Right atrium auricular region (tissue), 2 donors: ENCODE data around the gene PLD6. TPM values are rescaled to one million over a fixed set of nuclear protein-coding genes. Genes with fewer than 3 reads are reported as not detected.

ENCODE experiments used
- DNase-seq: peaks from one replicate; pipeline ENCODE4 v3.0.0-alpha.2; 2019; ENCODE audit warnings: low spot score
- H3K27ac ChIP-seq, 2 donors: fragments of 200-600 bp; sonication (generic); 1 replicate in 1 of 2; 2 replicates in 1 of 2; pipeline ENCODE4 v1.5.1; 2016 to 2019
- H3K27me3 ChIP-seq, 2 donors: fragments of 200-600 bp; sonication (generic); one replicate each; pipeline versions ENCODE4 v1.5.1 to v1.6.0; 2017 to 2019
- H3K36me3 ChIP-seq: fragments of 200-600 bp; sonication (generic); one replicate; pipeline ENCODE4 v1.5.1; 2016
- H3K4me1 ChIP-seq, 2 donors: fragments of 200-600 bp; sonication (generic); one replicate each; pipeline versions ENCODE4 v1.5.1 to v1.6.0; 2017 to 2019
- H3K4me3 ChIP-seq, 2 donors: fragments of 200-600 bp; sonication (generic); 1 replicate in 1 of 2; 2 replicates in 1 of 2; pipeline ENCODE4 v1.5.1; 2017 to 2019; ENCODE audit warnings: mild to moderate bottlenecking in 1 of 2, moderate library complexity in 1 of 2
- H3K9me3 ChIP-seq, 2 donors: fragments of 200-600 bp; sonication (generic); one replicate each; pipeline ENCODE4 v1.5.1; 2019
- total RNA-seq, 2 donors: library from RNA; depleted of rRNA; stranded (reverse); fragments of >200 nt; gene quantifications; one replicate each; pipeline ENCODE4 v1.1.0, GENCODE V29; 2016
- TF ChIP-seq, protein P1 (sequence below), 2 donors: fragments of 200-600 bp; sonication (generic); IDR thresholded peaks; one replicate each; pipeline ENCODE4 v1.5.1; 2019; ENCODE audit warnings: antibody characterized with exemption in 2 of 2

Gene PLD6
- total RNA-seq, 2 donors from 2014 or later, result 3.1 to 6.8 TPM

DNA sequence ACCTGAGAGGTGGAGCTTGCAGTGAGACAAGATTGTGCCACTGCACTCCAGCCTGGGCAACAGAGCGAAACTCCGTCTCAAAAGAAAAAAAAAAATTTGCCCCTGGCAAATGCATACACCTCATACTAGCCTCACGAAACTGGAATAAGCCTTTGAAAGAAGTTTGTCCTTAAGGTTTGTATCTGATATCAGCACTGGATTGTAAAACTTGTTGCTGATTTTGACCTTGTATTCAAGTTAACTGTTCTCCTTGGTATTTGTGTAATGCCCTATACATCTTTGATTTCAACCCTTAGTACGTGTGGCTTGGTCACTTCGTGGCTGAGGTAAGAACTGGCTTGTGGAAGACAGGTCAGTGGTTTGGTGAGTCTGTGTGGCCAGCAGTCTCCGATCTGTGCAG is 37.0 kb upstream of the PLD6 start:
- peaks cover 27% of the 10 kb centered on the region for H3K36me3 ChIP-seq
- no peak overlapping the region for H3K27ac ChIP-seq
- H3K9me3 ChIP-seq, result no peaks in the 10 kb centered on the region
- no peak for DNase-seq
- H3K4me1 ChIP-seq, result no peaks in the 10 kb centered on the region
- TF ChIP-seq, protein P1, sequence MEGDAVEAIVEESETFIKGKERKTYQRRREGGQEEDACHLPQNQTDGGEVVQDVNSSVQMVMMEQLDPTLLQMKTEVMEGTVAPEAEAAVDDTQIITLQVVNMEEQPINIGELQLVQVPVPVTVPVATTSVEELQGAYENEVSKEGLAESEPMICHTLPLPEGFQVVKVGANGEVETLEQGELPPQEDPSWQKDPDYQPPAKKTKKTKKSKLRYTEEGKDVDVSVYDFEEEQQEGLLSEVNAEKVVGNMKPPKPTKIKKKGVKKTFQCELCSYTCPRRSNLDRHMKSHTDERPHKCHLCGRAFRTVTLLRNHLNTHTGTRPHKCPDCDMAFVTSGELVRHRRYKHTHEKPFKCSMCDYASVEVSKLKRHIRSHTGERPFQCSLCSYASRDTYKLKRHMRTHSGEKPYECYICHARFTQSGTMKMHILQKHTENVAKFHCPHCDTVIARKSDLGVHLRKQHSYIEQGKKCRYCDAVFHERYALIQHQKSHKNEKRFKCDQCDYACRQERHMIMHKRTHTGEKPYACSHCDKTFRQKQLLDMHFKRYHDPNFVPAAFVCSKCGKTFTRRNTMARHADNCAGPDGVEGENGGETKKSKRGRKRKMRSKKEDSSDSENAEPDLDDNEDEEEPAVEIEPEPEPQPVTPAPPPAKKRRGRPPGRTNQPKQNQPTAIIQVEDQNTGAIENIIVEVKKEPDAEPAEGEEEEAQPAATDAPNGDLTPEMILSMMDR (IDR thresholded peaks at IDR 0.05), result no peak
- H3K27me3 ChIP-seq, result no peaks in the 10 kb centered on the region
- H3K4me3 ChIP-seq, result no peak overlapping the region

DNA sequence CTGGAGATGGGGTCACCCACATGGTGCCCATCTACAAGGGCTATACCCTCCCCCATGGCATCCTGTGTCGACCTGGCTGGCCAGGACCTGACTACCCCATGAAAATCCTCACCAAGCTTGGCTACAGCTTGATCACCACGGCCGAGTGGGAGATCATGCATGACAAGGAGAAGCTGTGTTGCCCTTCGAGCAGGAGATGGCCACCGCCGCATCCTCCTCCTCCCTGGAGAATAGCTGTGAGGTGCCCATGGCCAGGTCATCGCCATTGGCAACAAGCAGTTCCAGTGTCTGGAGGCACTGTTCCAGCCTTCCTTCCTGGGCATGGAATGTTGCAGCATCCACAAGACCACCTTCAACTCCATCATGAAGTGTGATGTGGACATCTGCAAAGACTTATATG is 36.1 kb upstream of the PLD6 start:
- peaks cover 18% of the 10 kb centered on the region for H3K36me3 ChIP-seq
- H3K27ac ChIP-seq, result no peak overlapping the region
- H3K4me1 ChIP-seq, result no peaks in the 10 kb centered on the region
- TF ChIP-seq, protein P1 (IDR thresholded peaks at IDR 0.05), result no peak
- H3K9me3 ChIP-seq, result no peaks in the 10 kb centered on the region
- no peaks in the 10 kb centered on the region for H3K27me3 ChIP-seq
- no peak for DNase-seq
- no peak overlapping the region for H3K4me3 ChIP-seq

DNA sequence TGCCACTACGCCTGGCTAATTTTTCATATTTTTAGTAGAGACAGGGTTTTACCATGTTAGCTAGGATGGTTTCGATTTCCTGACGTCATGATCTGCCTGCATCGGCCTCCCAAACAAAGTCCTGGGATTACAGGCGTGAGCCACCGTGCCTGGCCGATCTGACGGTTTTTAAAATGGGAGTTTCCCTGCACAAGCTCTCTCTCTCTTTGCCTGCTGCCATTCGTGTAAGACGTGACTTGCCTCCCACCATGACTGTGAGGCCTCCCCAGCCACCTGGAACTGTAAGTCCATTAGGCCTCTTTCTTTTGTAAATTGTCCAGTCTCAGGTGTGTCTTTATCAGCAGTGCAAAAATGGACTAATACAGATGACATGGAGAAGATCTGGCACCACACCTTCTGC is 35.5 kb upstream of the PLD6 start:
- H3K36me3 ChIP-seq, result peaks cover 12% of the 10 kb centered on the region

DNA sequence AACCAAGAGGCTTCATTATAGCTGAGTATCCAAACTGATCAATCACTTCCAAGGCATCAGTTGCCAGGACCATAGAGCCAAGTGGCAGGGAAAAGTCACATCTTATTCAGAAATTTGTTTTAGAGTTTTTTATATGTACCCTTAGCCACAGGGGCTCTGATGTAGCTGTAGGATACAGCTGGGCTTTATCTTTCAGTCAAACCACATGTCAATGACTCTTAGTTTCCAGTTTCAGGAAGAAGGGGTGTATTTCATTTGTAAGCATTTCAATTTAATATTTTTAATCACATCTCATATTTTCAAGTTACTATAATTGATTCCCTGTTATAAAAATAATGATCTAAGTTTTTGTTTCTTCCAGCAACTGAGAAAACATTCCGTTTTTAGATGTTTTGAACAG is 33.7 kb upstream of the PLD6 start:
- H3K4me3 ChIP-seq, result no peak overlapping the region
- H3K27me3 ChIP-seq, result no peaks in the 10 kb centered on the region
- no peak overlapping the region for H3K27ac ChIP-seq
- TF ChIP-seq, protein P1 (IDR thresholded peaks at IDR 0.05), result no peak
- DNase-seq, result no peak
- no peaks in the 10 kb centered on the region for H3K9me3 ChIP-seq
- no peaks in the 10 kb centered on the region for H3K36me3 ChIP-seq
- H3K4me1 ChIP-seq, result peaks cover 0 to 13% of the 10 kb centered on the region in 2 donors

More for the DNA sequence above, 35.5 kb upstream of the PLD6 start:
- no peak overlapping the region for H3K27ac ChIP-seq
- no peaks in the 10 kb centered on the region for H3K4me1 ChIP-seq
- H3K27me3 ChIP-seq, result no peaks in the 10 kb centered on the region
- no peaks in the 10 kb centered on the region for H3K9me3 ChIP-seq
- TF ChIP-seq, protein P1 (IDR thresholded peaks at IDR 0.05), result no peak
- DNase-seq, result no peak
- no peak overlapping the region for H3K4me3 ChIP-seq

DNA sequence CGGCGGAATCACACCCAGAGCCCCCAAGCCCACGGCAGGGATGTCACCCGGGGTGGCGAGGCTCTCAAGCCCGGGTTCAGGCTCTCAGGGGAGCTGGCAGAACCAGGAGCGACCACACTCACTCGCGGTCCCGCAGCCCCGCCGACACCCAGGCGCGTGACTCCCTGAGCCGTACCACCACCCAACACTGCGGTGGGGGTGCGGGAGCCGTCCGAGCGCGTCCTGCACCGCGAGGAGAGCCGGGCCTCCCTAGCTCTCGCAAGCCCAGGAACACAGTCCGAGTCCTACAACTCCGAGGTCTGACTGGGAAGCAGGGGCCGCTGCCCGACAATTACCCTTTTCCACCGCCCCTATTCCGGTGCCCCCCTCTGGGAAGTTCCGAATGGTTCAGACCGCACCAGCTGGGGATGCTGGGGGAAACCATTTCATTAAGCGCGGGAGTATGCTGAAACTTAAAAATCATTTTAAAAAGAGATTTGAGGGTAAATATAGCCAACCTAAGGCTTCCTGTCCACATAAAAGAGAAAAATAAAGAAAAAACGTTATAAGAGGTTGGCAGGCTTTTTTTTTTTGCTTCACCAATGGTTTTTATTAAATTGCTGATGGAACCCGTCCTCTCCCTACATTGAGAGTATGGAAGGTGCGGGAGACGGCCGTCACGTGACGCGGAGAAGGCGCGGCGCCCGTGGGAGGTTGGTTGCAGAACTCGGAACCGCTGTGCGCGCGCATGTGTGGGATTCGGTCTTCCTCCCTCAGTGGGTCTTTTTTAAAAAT is 31.1 kb upstream of the PLD6 start, which contains the start of gene FLCN:
TSS of gene FLCN (minus strand) at position 143 of the 774 bp plus-strand sequence. CDS start 9,031 bp downstream, outside the sequence.
- Histone ChIP-seq H3K4me3 (peak within 1 kb of the TSS; percentile 81 to 100), H3K27me3 (no peaks in the 10 kb centered on the region), H3K27ac (peak within 1 kb of the TSS; percentile 90 to 94), H3K9me3 (no peaks in the 10 kb centered on the region), H3K4me1 (peaks cover 0 to 22% of the 10 kb centered on the region in 2 donors), H3K36me3 (peaks cover 5% of the 10 kb centered on the region)
- DNase-seq, result peak; percentile 96
- TF ChIP-seq, protein P1 (IDR thresholded peaks at IDR 0.05), result no peak
